Loucy (cell line): ENCODE results near the gene GAN.

Source experiments
- H2AFZ ChIP-seq: fragments of 200-600 bp; sonication (generic); 2 replicates; pipeline ENCODE4 v1.6.0; 2016; ENCODE audit warnings: antibody characterized with exemption, mild to moderate bottlenecking, low read length, moderate library complexity
- H3F3A ChIP-seq: fragments of 200-600 bp; 2 replicates; pipeline ENCODE4 v1.6.0; 2016; ENCODE audit warnings: antibody characterized with exemption, low read depth, mild to moderate bottlenecking
- H3K27me3 ChIP-seq: fragments of 200-600 bp; sonication (generic); 2 replicates; pipeline ENCODE4 v1.6.1; 2014; ENCODE audit warnings: low read length, mild to moderate bottlenecking; ENCODE audit not compliant: insufficient read depth, poor library complexity, severe bottlenecking
- H3K36me3 ChIP-seq: fragments of 200-600 bp; sonication (generic); 2 replicates; pipeline ENCODE4 v1.6.1; 2016; ENCODE audit warnings: low read length; ENCODE audit not compliant: insufficient read depth
- H3K4me1 ChIP-seq: fragments of 200-600 bp; sonication (generic); 2 replicates; pipeline ENCODE4 v1.5.1; 2014; ENCODE audit warnings: low read length, mild to moderate bottlenecking; ENCODE audit not compliant: insufficient read depth, poor library complexity, severe bottlenecking
- H3K4me2 ChIP-seq: fragments of 200-600 bp; sonication (generic); 2 replicates; pipeline ENCODE4 v1.6.0; 2014; ENCODE audit warnings: antibody characterized with exemption, low read length, low read depth, mild to moderate bottlenecking; ENCODE audit not compliant: poor library complexity, severe bottlenecking
- H3K4me3 ChIP-seq: fragments of 200-600 bp; sonication (generic); 2 replicates; pipeline ENCODE4 v1.5.1; 2014; ENCODE audit warnings: low read length, mild to moderate bottlenecking, mixed read lengths; ENCODE audit not compliant: poor library complexity, severe bottlenecking
- H3K79me2 ChIP-seq: fragments of 200-600 bp; sonication (generic); 2 replicates; pipeline ENCODE4 v1.6.1; 2014; ENCODE audit warnings: low read length; ENCODE audit not compliant: insufficient read depth
- H3K9ac ChIP-seq: fragments of 200-600 bp; sonication (generic); 2 replicates; pipeline ENCODE4 v1.6.0; 2014; ENCODE audit warnings: mild to moderate bottlenecking, low read depth, low read length, moderate library complexity; ENCODE audit not compliant: poor library complexity, severe bottlenecking
- H3K9me2 ChIP-seq: fragments of 200-600 bp; sonication (generic); replicated peaks from 2 replicates; pipeline ENCODE4 v1.6.1; 2016; ENCODE audit warnings: low read depth, low read length, mixed read lengths
- H3K9me3 ChIP-seq: fragments of 200-600 bp; sonication (generic); 2 replicates; pipeline ENCODE4 v1.6.1; 2014; ENCODE audit warnings: mild to moderate bottlenecking, antibody characterized with exemption, low read length, low read depth; ENCODE audit not compliant: insufficient read depth
- H4K20me1 ChIP-seq: fragments of 200-600 bp; sonication (generic); 2 replicates; pipeline ENCODE4 v1.6.0; 2014; ENCODE audit warnings: antibody characterized with exemption, low read length, mild to moderate bottlenecking; ENCODE audit not compliant: insufficient read depth, poor library complexity, severe bottlenecking
- CTCF ChIP-seq: fragments of 200-600 bp; sonication (generic); conservative IDR thresholded peaks from 2 replicates; pipeline ENCODE4 v1.5.1; 2014; ENCODE audit warnings: mild to moderate bottlenecking, antibody characterized with exemption, low read length
- EZH2phosphoT487 ChIP-seq: fragments of 200-600 bp; IDR thresholded peaks from 2 replicates; pipeline ENCODE4 v1.6.1; 2018; ENCODE audit warnings: antibody characterized with exemption, mild to moderate bottlenecking, moderate library complexity, borderline replicate concordance

GAN gene

GRCh38 chr16:81413245-81413990 lies 98.7 kb downstream of the GAN start:
- H3K79me2 ChIP-seq = no peaks in the 10 kb centered on the region
- no peaks in the 10 kb centered on the region for H4K20me1 ChIP-seq
- no peaks in the 10 kb centered on the region for H3K4me1 ChIP-seq
- H3K4me2 ChIP-seq = no peak overlapping the region
- H3K9me3 ChIP-seq = no peaks in the 10 kb centered on the region
- TF ChIP-seq CTCF (no peak), EZH2phosphoT487 (no peak)
- H3K9ac ChIP-seq = no peak overlapping the region
- no peak overlapping the region for H3K4me3 ChIP-seq
- H2AFZ ChIP-seq = no peak overlapping the region
- no peaks in the 10 kb centered on the region for H3K36me3 ChIP-seq
- H3F3A ChIP-seq = no peaks in the 10 kb centered on the region
- H3K9me2 ChIP-seq = no peaks in the 10 kb centered on the region
- no peaks in the 10 kb centered on the region for H3K27me3 ChIP-seq

- Histone ChIP-seq H3K9me3 (no peaks in the 10 kb centered on the region), H3K79me2 (no peaks in the 10 kb centered on the region), H3F3A (no peaks in the 10 kb centered on the region), H4K20me1 (no peaks in the 10 kb centered on the region), H3K9ac (no peak overlapping the region), H3K9me2 (no peaks in the 10 kb centered on the region), H3K36me3 (no peaks in the 10 kb centered on the region), H3K27me3 (no peaks in the 10 kb centered on the region), H3K4me2 (no peak overlapping the region), H2AFZ (no peak overlapping the region), H3K4me3 (no peak overlapping the region), H3K4me1 (no peaks in the 10 kb centered on the region)
- TF ChIP-seq CTCF = no peak
- no peak for TF ChIP-seq EZH2phosphoT487
These were observed 101.0 kb downstream of the GAN start for GRCh38 chr16:81415751-81416150.

- H3K36me3 ChIP-seq = no peaks in the 10 kb centered on the region
- H4K20me1 ChIP-seq = no peaks in the 10 kb centered on the region
- H3K4me3 ChIP-seq = no peak overlapping the region
- no peak overlapping the region for H2AFZ ChIP-seq
- no peaks in the 10 kb centered on the region for H3K79me2 ChIP-seq
- H3K9me2 ChIP-seq = no peaks in the 10 kb centered on the region
- H3K4me2 ChIP-seq = no peak overlapping the region
- H3K9me3 ChIP-seq = no peaks in the 10 kb centered on the region
- H3K9ac ChIP-seq = no peak overlapping the region
- TF ChIP-seq CTCF (no peak), EZH2phosphoT487 (no peak)
- no peaks in the 10 kb centered on the region for H3F3A ChIP-seq
- no peaks in the 10 kb centered on the region for H3K27me3 ChIP-seq
- no peaks in the 10 kb centered on the region for H3K4me1 ChIP-seq
These were observed 102.0 kb downstream of the GAN start for GRCh38 chr16:81416749-81417148.
